PC-3 (cell line): ENCODE measurements around the gene AK4.

ENCODE experiments used
- EZH2 ChIP-seq: fragments of 300-600 bp; sonication (generic); IDR thresholded peaks from one replicate; pipeline ENCODE4 v1.6.1; 2017; ENCODE audit warnings: antibody characterized with exemption, mild to moderate bottlenecking, low read length; ENCODE audit not compliant: unreplicated experiment
- TF ChIP-seq, protein P1 (sequence below): fragments of 300-600 bp; sonication (generic); conservative IDR thresholded peaks from 2 replicates; pipeline ENCODE4 v1.5.1; 2017; ENCODE audit warnings: antibody characterized with exemption, low read depth, mild to moderate bottlenecking, low read length

DNA sequence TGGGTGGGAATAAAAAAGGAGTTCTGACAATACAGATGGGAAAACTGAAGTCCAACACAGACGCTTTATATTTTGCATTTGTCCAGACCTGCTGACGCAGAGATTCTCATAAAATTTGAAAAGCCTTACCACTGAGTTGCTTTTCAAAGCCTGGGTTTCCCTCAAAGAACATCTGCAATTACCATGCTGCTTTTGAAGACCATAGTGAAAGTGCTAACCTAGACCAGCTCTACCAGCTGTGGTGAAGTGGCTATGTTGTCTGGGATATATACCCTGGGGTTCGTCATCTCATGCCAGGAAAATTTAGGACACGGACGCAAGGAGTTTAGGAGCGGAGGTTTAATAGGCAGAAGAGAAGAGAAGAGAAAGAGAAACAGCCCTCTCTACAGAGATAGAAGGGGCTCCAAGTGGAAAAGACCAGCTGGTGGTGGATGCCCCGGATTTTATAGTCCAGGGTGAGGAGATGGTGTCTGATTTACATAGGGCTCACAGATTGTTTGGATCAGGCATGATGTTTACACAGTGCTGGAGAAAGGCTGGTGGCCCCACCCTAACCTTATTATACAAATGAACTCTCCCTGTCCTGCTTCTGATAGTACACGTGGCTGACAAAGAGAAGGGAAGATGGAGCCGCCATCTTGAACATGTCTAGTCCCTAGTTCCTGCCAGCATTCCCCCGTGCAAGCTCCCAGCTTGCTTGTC, 73.8 kb downstream of the AK4 start:
- TF ChIP-seq, protein P1, sequence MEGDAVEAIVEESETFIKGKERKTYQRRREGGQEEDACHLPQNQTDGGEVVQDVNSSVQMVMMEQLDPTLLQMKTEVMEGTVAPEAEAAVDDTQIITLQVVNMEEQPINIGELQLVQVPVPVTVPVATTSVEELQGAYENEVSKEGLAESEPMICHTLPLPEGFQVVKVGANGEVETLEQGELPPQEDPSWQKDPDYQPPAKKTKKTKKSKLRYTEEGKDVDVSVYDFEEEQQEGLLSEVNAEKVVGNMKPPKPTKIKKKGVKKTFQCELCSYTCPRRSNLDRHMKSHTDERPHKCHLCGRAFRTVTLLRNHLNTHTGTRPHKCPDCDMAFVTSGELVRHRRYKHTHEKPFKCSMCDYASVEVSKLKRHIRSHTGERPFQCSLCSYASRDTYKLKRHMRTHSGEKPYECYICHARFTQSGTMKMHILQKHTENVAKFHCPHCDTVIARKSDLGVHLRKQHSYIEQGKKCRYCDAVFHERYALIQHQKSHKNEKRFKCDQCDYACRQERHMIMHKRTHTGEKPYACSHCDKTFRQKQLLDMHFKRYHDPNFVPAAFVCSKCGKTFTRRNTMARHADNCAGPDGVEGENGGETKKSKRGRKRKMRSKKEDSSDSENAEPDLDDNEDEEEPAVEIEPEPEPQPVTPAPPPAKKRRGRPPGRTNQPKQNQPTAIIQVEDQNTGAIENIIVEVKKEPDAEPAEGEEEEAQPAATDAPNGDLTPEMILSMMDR = no peak
- TF ChIP-seq EZH2 = no peak
